D341Med (cell line): Measurements from ENCODE around the gene DNPEP.

Experiments
- DNase-seq: peaks from one replicate; pipeline ENCODE4 v3.0.0; 2012; ENCODE audit warnings: low spot score

DNPEP gene

DNA sequence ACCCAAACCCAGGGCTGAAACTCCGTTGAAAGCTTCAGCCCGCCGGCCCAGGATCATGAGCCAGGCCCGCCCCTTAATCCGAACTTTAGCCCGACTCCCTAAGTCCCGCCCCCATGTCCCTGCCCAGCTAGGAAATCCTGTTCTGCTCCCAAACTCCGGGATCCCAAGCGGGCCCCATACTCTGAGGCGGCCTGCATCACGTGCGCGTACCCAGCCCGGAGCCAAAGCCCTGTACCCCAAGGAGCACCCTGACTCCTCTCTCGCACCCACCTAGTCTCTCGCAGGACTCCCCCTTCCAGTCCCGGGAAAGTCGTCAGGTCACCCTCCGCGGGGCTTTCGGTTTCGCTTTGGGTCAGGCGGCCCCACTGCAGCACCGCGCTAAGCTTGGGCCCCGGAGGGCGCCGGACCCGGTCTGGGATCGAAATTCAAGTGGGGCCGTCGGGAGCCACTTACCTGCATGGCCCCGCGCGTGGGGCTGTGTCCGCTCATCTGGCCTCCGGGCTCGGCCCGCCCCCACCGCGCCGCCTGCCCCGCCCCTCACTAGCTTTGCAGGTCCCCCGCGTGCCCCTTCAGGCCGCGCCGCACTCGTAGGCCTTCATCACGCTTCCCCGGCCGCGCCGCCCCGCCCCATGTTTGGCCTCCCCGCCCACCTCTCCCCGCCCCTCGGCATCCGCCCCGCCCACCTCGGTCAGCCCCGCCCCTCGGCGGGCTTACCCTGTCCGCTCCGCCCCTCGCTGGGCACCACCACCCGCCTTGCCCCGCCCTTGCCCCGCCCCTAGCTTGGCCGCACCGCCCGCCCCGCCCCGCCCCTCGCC is at the start of gene DNPEP:
Gene DNPEP, minus strand, starts transcription at position 607 of the 815 bp plus-strand sequence. Its CDS starts 118 bp downstream, at position 489.
- peak; percentile 98 for DNase-seq

DNA sequence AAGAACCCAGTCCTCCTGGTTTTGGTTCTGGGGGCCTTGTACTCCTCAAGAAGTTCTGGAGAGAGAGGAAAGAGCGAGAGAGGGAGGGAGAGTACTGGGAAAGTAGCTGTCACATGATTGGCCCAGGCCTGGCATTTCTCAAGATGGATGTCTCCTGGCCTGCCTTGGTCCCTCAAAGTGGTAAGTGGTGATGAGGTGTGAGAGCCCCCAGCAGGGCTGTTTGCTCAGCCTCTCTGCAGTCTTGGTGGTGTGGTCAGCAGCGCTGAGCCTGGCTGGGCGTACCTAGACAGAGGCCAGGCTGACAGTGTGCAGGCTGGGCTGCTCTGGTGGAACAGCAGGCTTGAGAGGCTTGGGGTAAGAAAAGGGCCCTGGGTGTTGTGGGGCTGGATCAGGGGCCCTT is 49.4 kb upstream of the DNPEP start:
- no peak for DNase-seq

DNA sequence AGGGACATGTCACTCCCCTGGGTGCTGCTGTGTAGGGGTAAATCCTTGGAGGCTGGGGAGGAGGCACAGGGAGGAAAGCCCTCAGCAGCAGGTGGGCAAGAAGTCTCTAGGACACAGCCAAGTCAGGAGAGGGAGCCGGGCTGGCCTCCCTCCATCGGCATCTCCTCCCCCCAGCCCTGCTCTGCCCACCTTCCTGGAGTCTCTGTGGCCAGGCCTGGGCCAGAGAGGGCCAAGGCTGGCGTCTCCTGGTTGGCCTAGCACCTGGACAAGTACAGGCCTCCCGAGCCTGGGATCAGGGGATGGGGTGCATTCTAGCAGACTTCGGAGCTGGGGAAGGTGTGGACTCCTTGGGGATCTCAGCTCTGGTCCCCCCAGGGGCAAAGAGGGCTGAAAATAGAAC is 48.8 kb upstream of the DNPEP start:
- DNase-seq = no peak

DNA sequence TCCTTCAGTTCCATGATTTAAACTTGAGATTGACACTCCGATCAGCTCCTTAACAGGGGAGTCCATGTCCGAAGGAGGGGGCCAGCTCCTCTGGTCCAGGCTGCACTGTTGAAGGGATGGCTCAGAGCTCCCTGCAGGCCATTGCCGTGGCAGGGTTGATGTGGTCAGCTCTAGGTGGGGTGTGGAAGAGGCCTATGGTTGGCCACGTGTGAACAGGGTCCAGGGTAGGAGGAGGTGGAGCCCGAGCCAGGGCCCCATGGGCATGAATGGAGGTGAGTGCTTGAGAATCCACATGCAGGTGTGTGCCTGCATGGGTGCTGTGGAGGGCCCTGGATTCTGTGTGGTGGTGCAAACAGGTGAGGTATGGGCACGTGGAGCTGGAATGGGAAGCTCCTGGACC is 48.0 kb upstream of the DNPEP start:
- DNase-seq = no peak

DNA sequence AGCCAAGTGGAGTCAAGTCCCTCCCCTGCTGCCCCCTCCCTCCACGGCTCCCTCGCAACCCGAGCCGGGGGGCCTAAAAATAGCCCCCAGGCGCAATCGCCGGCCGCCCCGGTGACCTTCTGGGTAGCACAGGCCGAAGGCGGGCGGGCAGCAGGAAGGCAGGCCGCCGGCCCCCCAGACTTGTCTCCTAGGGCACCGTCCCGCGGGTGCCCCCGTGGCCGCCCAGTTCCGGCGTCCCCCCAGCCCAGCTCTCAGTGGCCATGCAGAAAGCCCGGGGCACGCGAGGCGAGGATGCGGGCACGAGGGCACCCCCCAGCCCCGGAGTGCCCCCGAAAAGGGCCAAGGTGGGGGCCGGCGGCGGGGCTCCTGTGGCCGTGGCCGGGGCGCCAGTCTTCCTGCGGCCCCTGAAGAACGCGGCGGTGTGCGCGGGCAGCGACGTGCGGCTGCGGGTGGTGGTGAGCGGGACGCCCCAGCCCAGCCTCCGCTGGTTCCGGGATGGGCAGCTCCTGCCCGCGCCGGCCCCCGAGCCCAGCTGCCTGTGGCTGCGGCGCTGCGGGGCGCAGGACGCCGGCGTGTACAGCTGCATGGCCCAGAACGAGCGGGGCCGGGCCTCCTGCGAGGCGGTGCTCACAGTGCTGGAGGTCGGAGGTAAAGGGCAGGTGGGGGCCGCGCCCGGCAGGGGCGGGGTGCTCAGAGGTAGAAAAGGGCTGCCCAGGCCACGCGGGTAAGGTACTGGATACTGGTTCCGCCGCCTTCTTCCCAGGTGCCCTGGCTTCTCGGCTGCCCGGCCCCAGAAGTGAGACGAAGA is 47.2 kb upstream of the DNPEP start, which contains the start of gene SPEG:
Gene SPEG, plus strand, starts transcription at position 126 of the 808 bp plus-strand sequence. Its CDS starts 135 bp downstream, at position 261.
- no peak for DNase-seq

DNA sequence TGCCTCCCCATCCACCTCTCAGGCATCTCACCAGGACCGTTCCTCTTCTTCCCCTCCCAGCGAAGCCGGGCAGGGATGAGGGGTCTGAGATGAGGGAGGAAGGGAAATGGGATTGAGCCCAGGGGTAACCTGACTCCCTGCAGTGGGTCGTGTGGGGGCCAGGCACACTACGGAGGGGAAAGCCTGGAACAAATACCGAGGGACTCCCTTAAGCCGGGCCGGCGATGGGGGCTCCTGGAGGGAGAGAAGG is 46.7 kb upstream of the DNPEP start:
- DNase-seq = no peak

DNA sequence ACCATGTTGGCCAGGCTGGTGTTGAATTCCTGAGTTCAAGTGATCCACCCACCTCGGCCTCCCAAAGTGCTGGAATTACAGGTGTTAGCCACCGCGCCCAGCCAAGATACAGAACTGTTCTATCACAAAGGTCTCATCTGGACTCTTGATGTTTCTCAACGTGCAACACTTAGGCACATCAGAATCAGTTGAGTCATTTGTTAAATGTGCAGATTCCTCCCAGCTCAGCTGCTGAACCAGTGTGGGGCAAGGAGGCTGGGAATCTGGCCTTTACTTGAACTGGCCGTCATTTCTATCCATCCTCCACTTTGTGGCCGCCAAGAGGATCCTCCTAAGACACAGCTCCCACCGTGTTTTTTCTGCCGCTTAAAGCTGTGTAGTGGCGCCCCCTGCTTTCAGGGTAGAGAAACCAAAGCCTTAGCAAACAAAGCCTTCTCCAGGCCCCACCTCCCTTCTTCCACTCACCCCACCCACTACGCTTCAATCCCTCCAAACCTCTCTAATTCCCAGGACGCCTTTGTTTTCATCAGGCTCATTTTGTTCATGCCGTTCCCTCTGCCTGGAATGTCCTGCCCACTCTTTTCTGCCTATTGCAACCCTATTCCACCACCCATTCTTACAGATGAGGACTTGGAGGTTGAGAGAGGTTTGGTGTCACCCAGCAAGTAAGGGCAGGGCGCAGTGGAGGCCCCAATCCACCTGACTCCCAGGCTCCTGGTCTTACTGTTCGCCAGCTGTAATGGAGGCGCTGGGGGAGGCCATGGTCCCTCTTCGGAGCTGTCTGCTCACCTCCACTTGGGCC is 46.2 kb upstream of the DNPEP start:
- DNase-seq = peak; percentile 65

DNA sequence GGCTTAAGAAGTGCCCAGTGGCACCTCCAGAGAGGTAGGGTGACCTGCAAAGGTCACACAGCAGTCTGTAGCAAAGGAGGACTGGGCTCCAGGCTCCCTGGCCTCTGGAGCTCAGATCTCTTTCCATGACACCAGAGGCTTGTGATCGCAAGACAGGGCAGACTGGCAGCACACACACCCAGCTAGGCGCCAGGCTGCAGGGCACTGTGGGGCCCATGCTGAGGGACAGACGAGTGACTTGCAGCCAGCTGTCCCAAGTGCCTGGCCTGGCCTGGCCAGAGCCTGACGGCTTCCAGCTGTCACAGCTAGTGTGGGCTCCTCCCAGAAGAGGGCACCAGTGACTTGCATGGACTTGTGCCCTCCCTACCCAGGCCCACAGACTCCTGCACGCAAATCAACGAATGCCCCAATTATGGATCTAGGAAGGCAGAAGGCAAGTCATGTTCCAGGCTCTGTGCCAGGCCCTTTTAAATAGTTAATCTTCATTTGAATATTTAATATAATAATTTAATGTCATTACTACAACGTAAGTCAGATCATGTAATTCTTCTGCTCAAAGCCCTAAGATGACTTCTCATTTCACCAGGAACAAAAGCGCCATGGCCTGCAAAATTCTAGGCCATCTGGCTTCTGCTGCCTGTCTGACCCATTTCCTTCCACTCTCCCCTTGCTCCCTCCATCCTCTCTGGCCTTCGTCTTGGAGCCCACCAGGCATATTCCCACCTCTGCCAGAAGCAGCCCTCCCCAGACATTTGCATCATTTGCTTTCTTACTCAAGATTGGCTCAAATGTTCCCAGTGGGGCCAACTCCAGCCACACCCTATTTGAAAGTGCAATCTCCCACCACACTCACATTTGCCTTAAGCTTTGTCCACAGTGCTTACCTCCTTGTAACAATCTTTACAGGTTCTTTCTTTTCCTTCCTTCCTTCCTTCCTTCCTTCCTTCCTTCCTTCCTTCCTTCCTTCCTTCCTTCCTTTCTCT is 43.2 kb upstream of the DNPEP start:
- DNase-seq = peak; percentile 64

DNA sequence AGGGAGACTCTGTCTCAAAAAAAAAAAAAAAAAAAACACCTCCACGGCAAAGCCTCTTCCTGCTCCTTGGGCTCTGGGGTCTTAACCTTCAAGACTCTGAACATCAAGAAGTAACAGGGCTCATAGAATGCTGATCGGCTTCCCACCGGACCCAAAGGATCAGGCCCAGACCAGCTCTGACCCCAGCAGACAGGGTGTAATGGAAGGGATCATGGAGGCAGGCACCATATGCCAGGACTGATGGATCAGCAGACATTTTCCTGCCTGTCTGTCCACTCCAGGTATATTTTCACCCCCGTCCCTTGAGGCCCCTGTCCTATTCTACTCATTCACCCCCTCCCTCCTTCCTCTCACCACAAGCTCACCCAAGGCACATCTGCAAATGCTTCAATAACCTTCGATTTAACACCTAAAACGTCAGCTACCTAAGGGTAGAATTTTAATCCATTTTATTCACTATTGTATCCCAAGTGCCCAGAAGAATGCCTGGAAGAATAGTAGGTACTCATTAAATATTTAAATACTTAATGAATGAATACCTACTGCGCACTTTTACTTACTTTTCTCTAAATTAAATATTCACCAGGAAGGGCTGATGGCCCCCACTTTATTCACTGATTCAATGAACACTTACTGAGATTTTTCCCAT is 42.4 kb upstream of the DNPEP start:
- no peak for DNase-seq

DNA sequence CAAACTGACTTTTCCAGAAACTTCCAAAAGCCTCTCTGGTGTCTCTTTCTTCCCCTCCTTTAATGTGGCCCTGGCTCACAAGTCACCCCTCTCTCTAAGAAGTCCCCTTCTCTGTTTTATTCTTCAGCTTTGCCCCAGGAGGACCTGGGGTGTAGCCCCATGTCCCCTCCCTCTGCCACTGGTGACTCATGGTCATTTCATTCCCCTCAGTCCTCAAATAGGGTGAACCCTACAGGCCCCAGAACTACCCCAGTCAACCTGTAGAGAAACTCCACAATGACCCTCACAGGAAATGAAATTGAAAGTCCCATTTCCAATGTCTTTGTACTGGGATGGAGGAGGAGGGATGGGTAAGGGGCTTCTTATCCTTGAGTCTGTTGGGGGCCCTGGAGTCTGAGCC is 40.8 kb upstream of the DNPEP start:
- no peak for DNase-seq

DNA sequence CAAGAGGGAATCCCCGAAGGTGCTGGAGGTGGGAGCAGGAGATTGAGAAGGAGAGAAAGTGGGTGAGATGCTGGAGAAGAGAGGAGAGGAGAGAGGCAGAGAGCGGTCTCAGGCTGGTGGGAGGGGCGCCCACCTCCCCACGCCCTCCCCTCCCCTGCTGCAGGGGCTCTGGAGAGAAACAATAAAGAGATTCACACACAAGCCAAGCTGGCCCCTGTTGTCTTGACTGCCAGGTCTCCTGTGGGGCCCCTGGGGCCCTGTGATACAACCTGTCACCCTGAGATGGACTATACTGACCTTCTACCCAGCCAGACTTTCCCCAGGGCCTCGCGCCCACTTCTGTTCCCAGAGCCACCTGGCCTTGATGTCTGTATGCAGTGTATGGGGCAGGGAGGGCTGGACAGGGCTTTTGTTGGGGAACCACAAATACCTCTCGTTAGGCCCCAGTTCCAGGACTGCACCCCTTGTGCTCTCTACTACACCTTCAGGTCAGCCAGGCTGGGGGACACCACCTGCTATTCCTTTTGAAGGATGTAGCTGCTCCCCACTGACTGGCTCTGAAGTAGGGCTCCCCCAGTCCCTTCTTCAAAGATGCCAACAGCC is 38.9 kb upstream of the DNPEP start:
- DNase-seq = no peak

DNA sequence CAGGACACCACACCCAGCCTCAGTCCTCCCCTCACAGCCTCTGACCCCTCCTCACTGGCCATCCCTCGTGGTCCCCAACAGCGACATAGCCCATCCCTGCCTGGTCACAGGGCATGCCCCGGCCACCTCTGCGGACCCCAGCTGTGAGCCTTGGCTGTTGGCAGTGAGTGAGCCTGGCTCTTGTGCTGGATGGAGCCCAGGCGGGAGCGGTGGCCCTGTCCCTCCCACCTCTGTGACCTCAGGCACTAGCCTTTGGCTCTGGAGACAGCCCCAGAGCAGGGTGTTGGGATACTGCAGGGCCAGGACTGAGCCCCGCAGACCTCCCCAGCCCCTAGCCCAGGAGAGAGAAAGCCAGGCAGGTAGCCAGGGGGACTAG is 38.3 kb upstream of the DNPEP start:
- DNase-seq = no peak

DNA sequence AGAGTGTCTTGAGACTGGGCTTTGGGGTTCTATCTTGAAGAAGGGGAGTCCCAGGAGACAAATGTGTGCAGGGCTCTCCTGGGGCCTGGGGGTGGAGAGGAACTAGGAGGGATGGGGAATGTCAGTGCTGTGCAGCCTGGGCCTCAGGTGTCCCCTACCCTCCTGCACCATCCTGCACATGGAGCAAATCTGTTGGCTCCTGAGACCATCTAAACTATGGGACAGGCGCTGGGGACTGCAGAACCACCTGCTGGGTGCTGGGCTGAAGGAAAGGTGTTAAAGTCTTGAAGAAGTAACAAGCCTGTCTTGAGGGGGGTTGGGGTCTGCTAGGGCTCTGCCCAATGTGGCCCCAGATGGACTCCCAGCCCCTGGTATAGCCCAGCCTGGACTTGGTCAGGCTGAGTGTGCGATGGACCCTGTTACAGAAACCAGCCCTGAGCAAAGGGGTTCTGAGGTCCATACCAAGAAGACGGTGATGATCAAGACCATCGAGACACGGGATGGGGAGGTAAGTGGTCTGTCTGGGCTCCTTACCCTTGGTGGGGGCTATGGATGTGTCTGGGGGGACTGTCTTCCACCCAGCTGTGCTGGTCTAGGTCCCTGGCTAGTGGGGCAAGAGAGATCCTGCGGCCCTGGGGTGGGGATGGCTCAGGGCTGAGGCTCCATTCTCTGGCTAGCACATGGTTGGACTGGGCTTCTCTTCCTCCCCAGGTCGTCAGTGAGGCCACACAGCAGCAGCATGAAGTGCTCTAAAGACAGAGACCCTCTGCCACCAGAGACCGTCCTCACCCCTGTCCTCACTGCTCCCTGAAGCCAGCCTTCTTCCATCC is 37.7 kb upstream of the DNPEP start:
- DNase-seq = no peak

DNA sequence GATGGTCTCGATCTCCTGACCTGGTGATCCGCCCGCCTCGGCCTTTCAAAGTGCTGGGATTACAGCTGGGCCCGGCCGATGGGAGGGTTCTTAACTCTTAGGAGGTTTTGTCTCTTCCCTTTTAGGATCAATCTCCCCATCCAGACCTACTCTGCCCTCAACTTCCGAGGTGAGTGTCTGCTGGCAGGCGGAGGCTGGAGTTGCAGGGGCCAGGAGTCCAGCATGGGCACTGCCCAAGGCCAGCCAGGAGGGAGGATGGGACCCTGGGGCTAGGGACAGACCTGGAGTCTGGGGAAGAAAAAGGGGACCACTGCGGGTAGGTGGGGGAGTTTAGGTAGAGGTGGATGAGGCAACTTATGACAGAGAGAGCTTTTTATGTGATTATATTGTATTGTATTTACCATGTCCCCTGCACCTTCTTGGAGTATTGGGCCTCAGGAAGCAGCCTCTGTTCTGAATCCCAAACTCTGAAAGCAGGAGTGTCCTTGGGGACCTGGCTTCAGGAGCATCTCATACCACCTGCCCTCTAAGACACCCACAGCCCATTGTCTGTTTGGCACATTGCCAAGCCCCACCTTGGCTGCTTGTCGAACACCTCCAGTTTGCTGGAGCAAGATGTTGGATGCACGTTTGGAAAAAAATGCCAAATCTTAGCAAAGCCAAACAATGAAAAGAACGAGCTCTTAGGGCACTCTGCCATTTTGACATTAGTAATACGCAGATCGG is 36.1 kb upstream of the DNPEP start:
- no peak for DNase-seq

DNA sequence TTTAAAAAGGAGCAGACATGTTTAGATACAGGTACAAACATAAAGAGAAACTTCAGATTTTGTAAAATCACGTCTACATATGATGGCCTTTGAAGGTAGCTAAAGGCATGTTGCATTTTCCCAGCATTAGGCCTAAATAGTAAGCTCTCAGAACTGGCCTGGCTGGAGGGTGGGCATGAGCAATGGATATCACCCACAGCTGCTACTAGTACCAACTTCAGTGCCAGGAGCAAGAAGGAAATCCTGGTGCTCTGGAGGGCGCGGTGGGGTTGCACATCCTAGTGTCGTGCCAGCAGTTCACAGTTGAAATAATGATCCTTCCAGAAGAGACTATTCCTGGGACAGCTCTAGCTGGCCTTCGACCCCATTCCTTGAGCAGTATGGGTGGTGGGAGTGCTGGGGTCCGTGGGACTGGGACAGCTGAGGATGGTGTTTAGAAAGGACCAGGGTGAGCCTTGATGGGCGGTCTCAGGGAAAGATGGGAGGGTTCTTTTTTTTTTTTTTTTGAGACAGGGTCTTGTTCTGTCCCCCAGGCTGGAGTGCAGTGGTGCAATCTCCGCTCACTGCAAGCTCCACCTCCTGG is 35.3 kb upstream of the DNPEP start:
- DNase-seq = no peak

DNA sequence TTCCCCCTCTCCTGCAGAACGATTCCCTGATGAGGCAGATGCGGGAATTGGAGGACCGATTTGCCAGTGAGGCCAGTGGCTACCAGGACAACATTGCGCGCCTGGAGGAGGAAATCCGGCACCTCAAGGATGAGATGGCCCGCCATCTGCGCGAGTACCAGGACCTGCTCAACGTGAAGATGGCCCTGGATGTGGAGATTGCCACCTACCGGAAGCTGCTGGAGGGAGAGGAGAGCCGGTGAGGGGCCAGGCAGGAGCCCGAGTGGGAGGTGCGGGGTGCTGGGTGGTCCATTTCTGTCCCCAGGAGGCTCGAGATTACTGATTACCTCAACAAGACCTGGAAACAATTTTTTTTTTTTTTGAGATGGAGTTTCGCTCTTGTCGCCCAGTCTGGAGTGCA is 33.6 kb upstream of the DNPEP start:
- no peak for DNase-seq

DNA sequence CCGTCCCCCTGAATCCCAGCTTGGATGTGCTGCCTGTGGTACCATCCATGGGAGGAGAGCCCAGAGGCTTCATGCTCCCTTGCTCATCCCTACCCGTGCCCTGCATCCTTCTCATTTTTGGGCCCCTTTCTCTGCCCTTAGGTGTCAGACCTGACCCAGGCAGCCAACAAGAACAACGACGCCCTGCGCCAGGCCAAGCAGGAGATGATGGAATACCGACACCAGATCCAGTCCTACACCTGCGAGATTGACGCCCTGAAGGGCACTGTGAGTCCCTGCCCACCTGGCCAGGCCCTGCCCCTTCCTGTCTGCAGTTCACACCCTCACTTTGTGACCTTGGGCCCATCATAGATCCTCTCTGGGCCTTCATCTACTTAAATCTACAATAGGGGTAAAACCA is 33.0 kb upstream of the DNPEP start:
- DNase-seq = no peak

DNA sequence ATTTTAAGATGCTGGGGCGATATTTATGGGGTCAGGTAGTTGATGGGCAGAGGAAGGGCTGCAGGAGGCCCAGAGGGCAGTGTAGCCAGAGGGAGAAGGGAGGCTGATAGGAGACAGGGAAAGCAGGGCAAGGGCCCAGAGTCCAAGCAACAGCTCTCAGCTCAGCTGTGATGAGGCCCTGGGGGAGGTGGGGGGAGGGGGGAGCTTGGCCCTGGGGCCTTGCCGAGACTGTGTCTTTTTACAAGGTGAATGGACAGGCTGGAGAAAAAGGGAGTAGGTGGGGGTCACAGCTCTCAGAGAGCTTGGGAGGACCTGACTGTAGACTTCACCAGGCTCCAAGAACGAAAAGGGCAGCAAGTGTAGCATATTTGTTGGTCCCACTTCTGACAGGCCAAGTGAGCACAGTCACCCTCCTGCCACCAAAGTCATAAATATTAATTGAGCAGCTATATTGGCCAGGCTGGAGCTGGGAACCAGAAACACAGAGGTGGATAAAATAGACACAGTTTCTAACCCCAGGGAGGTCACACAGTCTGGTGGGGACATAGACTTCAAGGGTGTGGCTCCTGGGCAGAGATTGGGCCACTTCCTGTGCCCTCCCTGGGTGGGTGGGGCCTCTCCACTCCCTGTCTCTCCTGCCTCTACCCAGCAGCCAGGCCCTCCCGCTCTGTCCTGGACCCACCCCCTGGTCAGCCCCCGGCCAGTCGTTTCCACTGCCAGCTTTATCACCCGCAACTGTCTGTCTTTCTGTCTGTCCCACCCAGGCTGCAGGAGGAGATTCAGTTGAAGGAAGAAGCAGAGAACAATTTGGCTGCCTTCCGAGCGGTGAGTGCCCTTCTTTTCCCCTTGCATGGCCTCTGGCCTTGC is 31.9 kb upstream of the DNPEP start:
- no peak for DNase-seq
